Stimulated activated CD4-positive, alpha-beta T cell treated with anti-CD3 and anti-CD28 coated beads, Interleukin-1b, Interleukin-23, amount 100 ng/mL, for 48 hours (primary cell): ENCODE data around the gene FHAD1.
A peak's percentile ranks its signal among the peaks of the same experiment; 100 is the strongest.

Source experiments
- DNase-seq: peaks from one replicate; pipeline ENCODE4 v3.0.0-alpha.2; 2020

FHAD1 gene

GRCh38 chr1:15330028-15330427 is 83.0 kb downstream of the FHAD1 start:
- no peak for DNase-seq

GRCh38 chr1:15331180-15331579 is 84.2 kb downstream of the FHAD1 start:
- DNase-seq: no peak

GRCh38 chr1:15331734-15332133 is 84.7 kb downstream of the FHAD1 start:
- no peak for DNase-seq

GRCh38 chr1:15332525-15332924 is 85.5 kb downstream of the FHAD1 start:
- DNase-seq: no peak

GRCh38 chr1:15332952-15333715 is 86.1 kb downstream of the FHAD1 start:
- DNase-seq: no peak

GRCh38 chr1:15334995-15335394 is 88.0 kb downstream of the FHAD1 start:
- DNase-seq: no peak

GRCh38 chr1:15336866-15337265 is 89.8 kb downstream of the FHAD1 start:
- DNase-seq: no peak

GRCh38 chr1:15337656-15338402 is 90.8 kb downstream of the FHAD1 start:
- DNase-seq: no peak

- no peak for DNase-seq
These were observed 92.5 kb downstream of the FHAD1 start for GRCh38 chr1:15339570-15339969.

GRCh38 chr1:15341228-15341627 is 94.2 kb downstream of the FHAD1 start:
- DNase-seq: no peak

- DNase-seq: no peak
These were observed 94.8 kb downstream of the FHAD1 start for GRCh38 chr1:15341634-15342407.

- DNase-seq: no peak
These were observed 95.5 kb downstream of the FHAD1 start for GRCh38 chr1:15342408-15342967.

- no peak for DNase-seq
These were observed 96.1 kb downstream of the FHAD1 start for GRCh38 chr1:15343099-15343498.

- DNase-seq: no peak
These were observed 96.7 kb downstream of the FHAD1 start for GRCh38 chr1:15343729-15344128.

- no peak for DNase-seq
These were observed 97.4 kb downstream of the FHAD1 start for GRCh38 chr1:15344380-15344779.

- no peak for DNase-seq
These were observed 98.0 kb downstream of the FHAD1 start for GRCh38 chr1:15344800-15345704.

- peak; percentile 38 for DNase-seq
These were observed 98.8 kb downstream of the FHAD1 start for GRCh38 chr1:15345705-15346345.

- no peak for DNase-seq
These were observed 99.5 kb downstream of the FHAD1 start for GRCh38 chr1:15346346-15347030.

- no peak for DNase-seq
These were observed 100.2 kb downstream of the FHAD1 start for GRCh38 chr1:15347182-15347581.

- no peak for DNase-seq
These were observed 101.6 kb downstream of the FHAD1 start for GRCh38 chr1:15348648-15349047.

- no peak for DNase-seq
These were observed 102.1 kb downstream of the FHAD1 start for GRCh38 chr1:15349133-15349532.
